HepG2 (cell line): ENCODE results near the gene TMEM121. TPM values are rescaled to one million over a fixed set of nuclear protein-coding genes. Genes with fewer than 3 reads are reported as not detected.

Experiments used
- ARID2 ChIP-seq: sonication (generic); formaldehyde crosslinking; IDR thresholded peaks from 2 replicates; pipeline ENCODE4 v1.8.1; 2022; ENCODE audit warnings: mild to moderate bottlenecking, missing genetic modification reagents, borderline replicate concordance
- HNF4G ChIP-seq, 2 experiments: sonication (generic) in 1 of 2; formaldehyde crosslinking in 1 of 2; IDR thresholded peaks; 2 replicates each; pipeline versions ENCODE4 v1.4.0 to v1.6.1; 2011 to 2020; ENCODE audit warnings: borderline replicate concordance in 2 of 2, low read depth in 2 of 2, mild to moderate bottlenecking in 2 of 2, low read length in 1 of 2, missing genetic modification reagents in 1 of 2, moderate library complexity in 1 of 2
- HOXD1 ChIP-seq: sonication (generic); formaldehyde crosslinking; IDR thresholded peaks from 2 replicates; pipeline ENCODE4 v1.5.0; 2020; ENCODE audit warnings: missing genetic modification reagents
- KLF11 ChIP-seq: IDR thresholded peaks from 2 replicates; pipeline ENCODE4 v1.6.1; 2016; ENCODE audit warnings: missing compliant biosample characterization
- MXD3 ChIP-seq: IDR thresholded peaks from 2 replicates; pipeline ENCODE4 v1.6.1; 2016; ENCODE audit warnings: mild to moderate bottlenecking, missing biosample characterization, missing genetic modification reagents
- POLR2G ChIP-seq: fragments of 200-400 bp; formaldehyde crosslinking; IDR thresholded peaks from 2 replicates; pipeline ENCODE4 v1.6.1; 2018; ENCODE audit warnings: mild to moderate bottlenecking, low read depth, low read length, moderate library complexity
- SAP130 ChIP-seq: IDR thresholded peaks from 2 replicates; pipeline ENCODE4 v1.6.1; 2016; ENCODE audit warnings: low read depth
- SMC3 ChIP-seq: IDR thresholded peaks from 2 replicates; pipeline ENCODE4 v1.6.1; 2011; ENCODE audit warnings: low read length, improper control_type of control experiment
- SSRP1 ChIP-seq: IDR thresholded peaks from 2 replicates; pipeline ENCODE4 v1.6.1; 2016; ENCODE audit warnings: control low read depth
- TAF1 ChIP-seq: sonication (generic); formaldehyde crosslinking; IDR thresholded peaks from 2 replicates; pipeline ENCODE4 v1.4.0; 2020; ENCODE audit warnings: missing genetic modification reagents
- ZNF124 ChIP-seq: sonication (generic); formaldehyde crosslinking; IDR thresholded peaks from 2 replicates; pipeline ENCODE4 v1.4.0; 2020; ENCODE audit warnings: missing genetic modification reagents
- ZNF570 ChIP-seq: sonication (generic); formaldehyde crosslinking; IDR thresholded peaks from 2 replicates; pipeline ENCODE4 v1.4.0; 2020; ENCODE audit warnings: mild to moderate bottlenecking, missing genetic modification reagents, borderline replicate concordance
- ZNF576 ChIP-seq: sonication (generic); formaldehyde crosslinking; IDR thresholded peaks from 2 replicates; pipeline ENCODE4 v1.4.0; 2020; ENCODE audit warnings: mild to moderate bottlenecking, missing genetic modification reagents
- ZNF747 ChIP-seq: sonication (generic); formaldehyde crosslinking; IDR thresholded peaks from 2 replicates; pipeline ENCODE4 v1.8.1; 2023; ENCODE audit warnings: missing genetic modification reagents, mild to moderate bottlenecking, borderline replicate concordance
- ZSCAN22 ChIP-seq: sonication (generic); formaldehyde crosslinking; IDR thresholded peaks from 2 replicates; pipeline ENCODE4 v1.4.0; 2020; ENCODE audit warnings: mild to moderate bottlenecking, missing genetic modification reagents
- polyA plus RNA-seq, 8 experiments: library from polyadenylated mRNA; depleted of rRNA in 3 of 8; stranded (reverse) in 7 of 8; unstranded in 1 of 8; fragments of >200 nt; fragmentation: Illumina TruSeq in 4 of 8; extraction: Trizol in 4 of 8; gene quantifications; 2 replicates each; pipeline versions ENCODE4 v1.2.1 to v1.2.3, GENCODE V29; 2011 to 2016; ENCODE audit warnings: low read depth in 4 of 8, missing spikeins in 1 of 8, mixed read lengths in 1 of 8; ENCODE audit not compliant: insufficient read depth in 1 of 8
- total RNA-seq, 5 experiments: library from RNA; depleted of rRNA; stranded (reverse); fragments of >200 nt; fragmentation: Illumina TruSeq; extraction: Trizol; gene quantifications; 2 replicates each; pipeline ENCODE4 v1.2.3, GENCODE V29; 2016; ENCODE audit warnings: low read depth in 1 of 5
- TF ChIP-seq, protein P1 (sequence below): sonication (generic); formaldehyde crosslinking; IDR thresholded peaks from 2 replicates; pipeline ENCODE4 v1.5.1; 2020; ENCODE audit warnings: mild to moderate bottlenecking, missing genetic modification reagents, moderate library complexity
- TF ChIP-seq, protein P2 (sequence below): IDR thresholded peaks from 2 replicates; pipeline ENCODE4 v1.6.1; 2016; ENCODE audit warnings: missing genetic modification reagents, missing compliant biosample characterization
- TF ChIP-seq, protein P3 (sequence below): sonication (generic); formaldehyde crosslinking; IDR thresholded peaks from 2 replicates; pipeline ENCODE4 v1.4.0; 2020; ENCODE audit warnings: missing genetic modification reagents, borderline replicate concordance

TMEM121 gene
- total and polyA plus RNA-seq, 2 of the 13 experiments (the other 11 are each of a cell fraction or from before 2014, with no cell fraction given) = 6.6 to 19.0 TPM

DNA sequence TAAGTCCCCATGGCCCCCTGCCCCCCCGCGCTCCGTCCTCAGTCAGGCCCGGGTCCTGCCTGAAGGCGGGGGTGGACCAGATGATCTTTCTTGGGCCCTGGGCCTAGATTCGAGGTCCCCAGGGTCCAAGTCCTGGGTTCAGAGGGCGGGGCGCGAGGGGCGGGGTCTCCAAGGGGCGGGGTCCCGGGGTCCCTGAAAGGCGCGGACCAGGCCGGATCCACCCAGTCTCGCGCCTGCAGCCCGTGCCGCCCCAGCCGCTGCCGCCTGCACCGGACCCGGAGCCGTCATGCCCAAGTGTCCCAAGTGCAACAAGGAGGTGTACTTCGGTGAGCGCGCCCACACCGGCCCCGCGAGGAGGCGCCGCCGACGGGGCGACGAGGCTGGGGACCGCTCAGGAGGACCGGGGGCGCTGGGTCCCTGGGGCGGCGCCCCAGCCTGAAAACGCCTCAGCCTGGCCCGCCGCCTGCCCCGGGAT lies 39.4 kb upstream of the TMEM121 start (continued):
- TF ChIP-seq HNF4G (IDR thresholded peaks at IDR 0.05; ENCODE audit: borderline replicate concordance, low read depth, low read length) = no peak; the same call in 1 of the 2 replicates
- TF ChIP-seq HNF4G (CRISPR knock-in tag; IDR thresholded peaks at IDR 0.05; ENCODE audit: borderline replicate concordance, low read depth) = no peak
- no peak for TF ChIP-seq KLF11 (CRISPR knock-in tag)
- TF ChIP-seq TAF1 = peak; percentile 52; the same call in 1 of the 2 replicates
- no peak for TF ChIP-seq ZNF570 (CRISPR knock-in tag)
- no peak for TF ChIP-seq ZNF747
- TF ChIP-seq MXD3 (CRISPR knock-in tag) = peak; percentile 31; the same call in 1 of the 2 replicates
- TF ChIP-seq POLR2G = peak; percentile 76
- TF ChIP-seq, protein P1, sequence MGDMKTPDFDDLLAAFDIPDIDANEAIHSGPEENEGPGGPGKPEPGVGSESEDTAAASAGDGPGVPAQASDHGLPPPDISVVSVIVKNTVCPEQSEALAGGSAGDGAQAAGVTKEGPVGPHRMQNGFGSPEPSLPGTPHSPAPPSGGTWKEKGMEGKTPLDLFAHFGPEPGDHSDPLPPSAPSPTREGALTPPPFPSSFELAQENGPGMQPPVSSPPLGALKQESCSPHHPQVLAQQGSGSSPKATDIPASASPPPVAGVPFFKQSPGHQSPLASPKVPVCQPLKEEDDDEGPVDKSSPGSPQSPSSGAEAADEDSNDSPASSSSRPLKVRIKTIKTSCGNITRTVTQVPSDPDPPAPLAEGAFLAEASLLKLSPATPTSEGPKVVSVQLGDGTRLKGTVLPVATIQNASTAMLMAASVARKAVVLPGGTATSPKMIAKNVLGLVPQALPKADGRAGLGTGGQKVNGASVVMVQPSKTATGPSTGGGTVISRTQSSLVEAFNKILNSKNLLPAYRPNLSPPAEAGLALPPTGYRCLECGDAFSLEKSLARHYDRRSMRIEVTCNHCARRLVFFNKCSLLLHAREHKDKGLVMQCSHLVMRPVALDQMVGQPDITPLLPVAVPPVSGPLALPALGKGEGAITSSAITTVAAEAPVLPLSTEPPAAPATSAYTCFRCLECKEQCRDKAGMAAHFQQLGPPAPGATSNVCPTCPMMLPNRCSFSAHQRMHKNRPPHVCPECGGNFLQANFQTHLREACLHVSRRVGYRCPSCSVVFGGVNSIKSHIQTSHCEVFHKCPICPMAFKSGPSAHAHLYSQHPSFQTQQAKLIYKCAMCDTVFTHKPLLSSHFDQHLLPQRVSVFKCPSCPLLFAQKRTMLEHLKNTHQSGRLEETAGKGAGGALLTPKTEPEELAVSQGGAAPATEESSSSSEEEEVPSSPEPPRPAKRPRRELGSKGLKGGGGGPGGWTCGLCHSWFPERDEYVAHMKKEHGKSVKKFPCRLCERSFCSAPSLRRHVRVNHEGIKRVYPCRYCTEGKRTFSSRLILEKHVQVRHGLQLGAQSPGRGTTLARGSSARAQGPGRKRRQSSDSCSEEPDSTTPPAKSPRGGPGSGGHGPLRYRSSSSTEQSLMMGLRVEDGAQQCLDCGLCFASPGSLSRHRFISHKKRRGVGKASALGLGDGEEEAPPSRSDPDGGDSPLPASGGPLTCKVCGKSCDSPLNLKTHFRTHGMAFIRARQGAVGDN (CRISPR knock-in tag) = peak; percentile 62
- TF ChIP-seq ARID2 (CRISPR knock-in tag) = no peak
- TF ChIP-seq SMC3 = no peak
- no peak for TF ChIP-seq SSRP1
- TF ChIP-seq, protein P2, sequence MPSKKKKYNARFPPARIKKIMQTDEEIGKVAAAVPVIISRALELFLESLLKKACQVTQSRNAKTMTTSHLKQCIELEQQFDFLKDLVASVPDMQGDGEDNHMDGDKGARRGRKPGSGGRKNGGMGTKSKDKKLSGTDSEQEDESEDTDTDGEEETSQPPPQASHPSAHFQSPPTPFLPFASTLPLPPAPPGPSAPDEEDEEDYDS (CRISPR knock-in tag) = peak; percentile 95
- TF ChIP-seq SAP130 (CRISPR knock-in tag) = peak; percentile 32; the same call in 1 of the 2 replicates
- TF ChIP-seq, protein P3, sequence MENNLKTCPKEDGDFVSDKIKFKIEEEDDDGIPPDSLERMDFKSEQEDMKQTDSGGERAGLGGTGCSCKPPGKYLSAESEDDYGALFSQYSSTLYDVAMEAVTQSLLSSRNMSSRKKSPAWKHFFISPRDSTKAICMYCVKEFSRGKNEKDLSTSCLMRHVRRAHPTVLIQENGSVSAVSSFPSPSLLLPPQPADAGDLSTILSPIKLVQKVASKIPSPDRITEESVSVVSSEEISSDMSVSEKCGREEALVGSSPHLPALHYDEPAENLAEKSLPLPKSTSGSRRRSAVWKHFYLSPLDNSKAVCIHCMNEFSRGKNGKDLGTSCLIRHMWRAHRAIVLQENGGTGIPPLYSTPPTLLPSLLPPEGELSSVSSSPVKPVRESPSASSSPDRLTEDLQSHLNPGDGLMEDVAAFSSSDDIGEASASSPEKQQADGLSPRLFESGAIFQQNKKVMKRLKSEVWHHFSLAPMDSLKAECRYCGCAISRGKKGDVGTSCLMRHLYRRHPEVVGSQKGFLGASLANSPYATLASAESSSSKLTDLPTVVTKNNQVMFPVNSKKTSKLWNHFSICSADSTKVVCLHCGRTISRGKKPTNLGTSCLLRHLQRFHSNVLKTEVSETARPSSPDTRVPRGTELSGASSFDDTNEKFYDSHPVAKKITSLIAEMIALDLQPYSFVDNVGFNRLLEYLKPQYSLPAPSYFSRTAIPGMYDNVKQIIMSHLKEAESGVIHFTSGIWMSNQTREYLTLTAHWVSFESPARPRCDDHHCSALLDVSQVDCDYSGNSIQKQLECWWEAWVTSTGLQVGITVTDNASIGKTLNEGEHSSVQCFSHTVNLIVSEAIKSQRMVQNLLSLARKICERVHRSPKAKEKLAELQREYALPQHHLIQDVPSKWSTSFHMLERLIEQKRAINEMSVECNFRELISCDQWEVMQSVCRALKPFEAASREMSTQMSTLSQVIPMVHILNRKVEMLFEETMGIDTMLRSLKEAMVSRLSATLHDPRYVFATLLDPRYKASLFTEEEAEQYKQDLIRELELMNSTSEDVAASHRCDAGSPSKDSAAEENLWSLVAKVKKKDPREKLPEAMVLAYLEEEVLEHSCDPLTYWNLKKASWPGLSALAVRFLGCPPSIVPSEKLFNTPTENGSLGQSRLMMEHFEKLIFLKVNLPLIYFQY (CRISPR knock-in tag) = 0 out of 2 replicates have a peak, but pooled peaks have one; percentile 51
- TF ChIP-seq HOXD1 = no peak
- TF ChIP-seq ZSCAN22 (CRISPR knock-in tag) = no peak
- no peak for TF ChIP-seq ZNF124
- no peak for TF ChIP-seq ZNF576 (CRISPR knock-in tag)
